CD4-positive, alpha-beta T cell (primary cell): ENCODE data around the gene LNX1. TPM values are rescaled to one million over a fixed set of nuclear protein-coding genes. Genes with fewer than 3 reads are reported as not detected.

Experiments
- ATAC-seq: fragments of 200-7000 bp; cut with Tn5 transposase; one replicate; pipeline ENCODE4 v1.10.0; 2022; ENCODE audit warnings: mild to moderate bottlenecking; ENCODE audit not compliant: poor library complexity
- CTCF ChIA-PET: fragments of 350-600 bp; sonication (Branson Sonifier 250); formaldehyde crosslinking; loops from one replicate; lab custom pipeline; 2021; ENCODE audit warnings: antibody characterized with exemption, inconsistent platforms; lab: Charles Lee
- POLR2A ChIA-PET: fragments of 350-600 bp; sonication (Branson Sonifier 250); formaldehyde crosslinking; loops from one replicate; lab custom pipeline; 2021; ENCODE audit warnings: antibody characterized with exemption, inconsistent platforms; lab: Charles Lee
- DNase-seq, 14 experiments: peaks; one replicate each; pipeline ENCODE4 v3.0.0-alpha.2; 2013 to 2020; ENCODE audit warnings: mixed read lengths in 2 of 14
- H3K27ac ChIP-seq, 2 donors: one replicate each; pipeline versions ENCODE4 v1.5.1 to v1.7.0; 2013; ENCODE audit warnings: low read length in 2 of 2, low read depth in 1 of 2, mild to moderate bottlenecking in 1 of 2
- H3K27me3 ChIP-seq, 2 experiments: 1 replicate in 1 of 2; 2 replicates in 1 of 2; pipeline versions ENCODE4 v1.6.1 to v1.7.0; 2013; ENCODE audit warnings: low read length in 2 of 2, control low read depth in 1 of 2, mild to moderate bottlenecking in 1 of 2, moderate library complexity in 1 of 2; ENCODE audit not compliant: insufficient read depth in 2 of 2, control insufficient read depth in 1 of 2
- H3K36me3 ChIP-seq: one replicate; pipeline ENCODE4 v1.6.1; 2013; ENCODE audit warnings: low read length, control low read depth; ENCODE audit not compliant: insufficient read depth
- H3K4me1 ChIP-seq: one replicate; pipeline ENCODE4 v1.6.1; 2013; ENCODE audit warnings: low read length, control low read depth; ENCODE audit not compliant: insufficient read depth
- H3K4me3 ChIP-seq: one replicate; pipeline ENCODE4 v1.5.1; 2013; ENCODE audit warnings: mild to moderate bottlenecking, low read length, moderate library complexity
- H3K9me3 ChIP-seq, 2 experiments: 1 replicate in 1 of 2; 2 replicates in 1 of 2; pipeline versions ENCODE4 v1.6.1 to v1.7.0; 2013; ENCODE audit warnings: low read length in 2 of 2, mild to moderate bottlenecking in 2 of 2, control low read depth in 1 of 2, moderate library complexity in 1 of 2; ENCODE audit not compliant: control insufficient read depth in 1 of 2, insufficient read depth in 1 of 2
- H3K27ac Mint-ChIP-seq: one replicate; pipeline ENCODE4 v1.8.0; 2020; ENCODE audit warnings: mixed read lengths
- H3K27me3 Mint-ChIP-seq: one replicate; pipeline ENCODE4 v1.8.0; 2021; ENCODE audit warnings: mixed read lengths
- H3K36me3 Mint-ChIP-seq: one replicate; pipeline ENCODE4 v1.8.0; 2021; ENCODE audit warnings: low read depth, mixed read lengths
- H3K4me1 Mint-ChIP-seq: one replicate; pipeline ENCODE4 v1.8.0; 2021; ENCODE audit warnings: low read depth, mixed read lengths
- H3K4me3 Mint-ChIP-seq: one replicate; pipeline ENCODE4 v1.8.0; 2020; ENCODE audit warnings: mild to moderate bottlenecking, mixed read lengths
- H3K9me3 Mint-ChIP-seq: one replicate; pipeline ENCODE4 v1.8.0; 2020; ENCODE audit warnings: mixed read lengths
- CTCF ChIP-seq: fragments of 200-600 bp; IDR thresholded peaks from one replicate; pipeline ENCODE4 v1.8.0; 2022; ENCODE audit warnings: antibody characterized with exemption, mild to moderate bottlenecking
- intact Hi-C, 2 experiments: fragments of 100-400 bp; cut with DNase I in 1 of 2; cut with micrococcal nuclease in 1 of 2; formaldehyde crosslinking; loops; one replicate each; pipeline versions ENCODE4 v1.15.1 to v1.9.0; 2023 to 2025; cut with DNase I, micrococcal nuclease
- total RNA-seq, 174 experiments: library from RNA in 2 of 174; stranded (reverse) in 2 of 174; gene quantifications; one replicate each; pipeline ENCODE4 v1.2.3 and lab custom pipeline; 2021 to 2026

The LNX1 gene
- total RNA-seq, 2 experiments from 2014 or later = not detected

GRCh38 chr4:53478671-53479456 is 112.4 kb downstream of the LNX1 start:
- H3K36me3 ChIP-seq = no peaks in the 10 kb centered on the region
- Mint-ChIP-seq H3K27ac (no peak overlapping the region), H3K27me3 (peaks cover 14% of the 10 kb centered on the region), H3K4me3 (no peak overlapping the region), H3K9me3 (peaks cover 4% of the 10 kb centered on the region), H3K4me1 (no peaks in the 10 kb centered on the region), H3K36me3 (no peaks in the 10 kb centered on the region)
- TF ChIP-seq CTCF = no peak
- H3K27me3 ChIP-seq = peaks cover 0 to 2% of the 10 kb centered on the region in 2 experiments
- no peaks in the 10 kb centered on the region for H3K4me1 ChIP-seq
- no peak for DNase-seq
- no peak for ATAC-seq
- H3K9me3 ChIP-seq = no peaks in the 10 kb centered on the region
- intact Hi-C loops = no loop called here
- H3K4me3 ChIP-seq = no peak overlapping the region
- POLR2A ChIA-PET = no interaction called here
- CTCF ChIA-PET = no interaction called here
- no peak overlapping the region for H3K27ac ChIP-seq

DNA sequence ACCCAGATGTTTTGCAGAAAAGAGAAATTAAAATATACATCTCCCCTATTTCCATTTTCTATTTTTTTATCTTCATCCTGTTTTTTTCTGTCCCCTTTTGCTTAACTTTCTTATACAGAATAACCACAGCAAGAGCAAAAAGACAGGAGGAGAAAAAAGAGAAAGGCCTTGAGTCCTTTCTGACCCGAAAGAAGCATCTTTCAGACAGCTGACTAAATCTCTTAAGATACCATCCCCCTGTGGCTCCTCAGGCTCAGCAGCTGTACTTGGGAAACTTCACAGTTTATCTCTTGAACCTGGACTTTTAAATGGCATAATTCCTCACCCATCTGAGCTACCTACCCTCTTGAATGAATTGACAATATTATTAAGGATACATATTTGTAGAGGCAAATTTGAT is 113.7 kb downstream of the LNX1 start:
- POLR2A ChIA-PET = no interaction called here
- Histone ChIP-seq H3K27ac (no peak overlapping the region), H3K9me3 (no peaks in the 10 kb centered on the region), H3K36me3 (no peaks in the 10 kb centered on the region), H3K4me1 (no peaks in the 10 kb centered on the region), H3K4me3 (no peak overlapping the region), H3K27me3 (peaks cover 0 to 2% of the 10 kb centered on the region in 2 experiments)
- Mint-ChIP-seq H3K9me3 (peaks cover 12% of the 10 kb centered on the region), H3K27ac (no peak overlapping the region), H3K27me3 (peaks cover 8% of the 10 kb centered on the region), H3K4me1 (no peaks in the 10 kb centered on the region), H3K36me3 (no peaks in the 10 kb centered on the region), H3K4me3 (no peak overlapping the region)
- no peak for TF ChIP-seq CTCF
- CTCF ChIA-PET = no interaction called here
- intact Hi-C loops = no loop called here
- DNase-seq = no peak
- ATAC-seq = no peak

- POLR2A ChIA-PET = no interaction called here
- H3K27ac Mint-ChIP-seq = no peak overlapping the region
- no peak for TF ChIP-seq CTCF
- ATAC-seq (no peak), DNase-seq (no peak)
- CTCF ChIA-PET = no interaction called here
- Histone ChIP-seq H3K4me1 (no peaks in the 10 kb centered on the region), H3K27me3 (peaks cover 0 to 2% of the 10 kb centered on the region in 2 experiments), H3K4me3 (no peak overlapping the region), H3K36me3 (no peaks in the 10 kb centered on the region), H3K9me3 (no peaks in the 10 kb centered on the region), H3K27ac (no peak overlapping the region)
- H3K36me3 Mint-ChIP-seq = no peaks in the 10 kb centered on the region
- peaks cover 14% of the 10 kb centered on the region for H3K9me3 Mint-ChIP-seq
- H3K4me3 Mint-ChIP-seq = no peak overlapping the region
- intact Hi-C loops = no loop called here
- H3K4me1 Mint-ChIP-seq = no peaks in the 10 kb centered on the region
- peaks cover 6% of the 10 kb centered on the region for H3K27me3 Mint-ChIP-seq
Measured at GRCh38 chr4:53477038-53477565, 114.2 kb downstream of the LNX1 start.
